Suprapubic skin (tissue), 4 donors: ENCODE data around the gene FAM151B.

Experiments used
- CTCF ChIP-seq, 2 donors: fragments of 200-600 bp in 1 of 2; fragments of 450-650 bp in 1 of 2; sonication (generic) in 1 of 2; IDR thresholded peaks; one replicate each; pipeline ENCODE4 v1.5.1; 2016 to 2019; ENCODE audit warnings: antibody characterized with exemption in 2 of 2, mild to moderate bottlenecking in 1 of 2, moderate library complexity in 1 of 2
- POLR2A ChIP-seq, 2 donors: fragments of 450-650 bp; IDR thresholded peaks; one replicate each; pipeline ENCODE4 v1.6.1; 2017; ENCODE audit warnings: antibody characterized with exemption in 2 of 2, mild to moderate bottlenecking in 2 of 2, moderate library complexity in 2 of 2
- POLR2AphosphoS5 ChIP-seq, 3 donors: sonication (generic); formaldehyde crosslinking; IDR thresholded peaks; one replicate each; pipeline ENCODE4 v1.6.1; 2017; ENCODE audit warnings: antibody characterized with exemption in 3 of 3

- TF ChIP-seq CTCF (IDR thresholded peaks at IDR 0.05) (no peak), POLR2A (IDR thresholded peaks at IDR 0.05) (no peak), POLR2AphosphoS5 (IDR thresholded peaks at IDR 0.05) (no peak)
Measured at GRCh38 chr5:80569961-80570786, 82.3 kb downstream of the FAM151B start, which contains the start of gene ANKRD34B.
